GM19372 (cell line): ENCODE data around the gene CACNG3.
"Not testable (repeated sequence)": the region's sequence is repeated elsewhere in the genome, so short reads cannot be mapped to it uniquely, and the experiment has no call there.

Experiments
- ATAC-seq: cut with Tn5 transposase; IDR thresholded peaks from one replicate; pipeline ENCODE4 v1.9.1; 2021; ENCODE audit warnings: mild to moderate bottlenecking, low read depth, moderate library complexity; ENCODE audit not compliant: unreplicated experiment

The CACNG3 gene

DNA sequence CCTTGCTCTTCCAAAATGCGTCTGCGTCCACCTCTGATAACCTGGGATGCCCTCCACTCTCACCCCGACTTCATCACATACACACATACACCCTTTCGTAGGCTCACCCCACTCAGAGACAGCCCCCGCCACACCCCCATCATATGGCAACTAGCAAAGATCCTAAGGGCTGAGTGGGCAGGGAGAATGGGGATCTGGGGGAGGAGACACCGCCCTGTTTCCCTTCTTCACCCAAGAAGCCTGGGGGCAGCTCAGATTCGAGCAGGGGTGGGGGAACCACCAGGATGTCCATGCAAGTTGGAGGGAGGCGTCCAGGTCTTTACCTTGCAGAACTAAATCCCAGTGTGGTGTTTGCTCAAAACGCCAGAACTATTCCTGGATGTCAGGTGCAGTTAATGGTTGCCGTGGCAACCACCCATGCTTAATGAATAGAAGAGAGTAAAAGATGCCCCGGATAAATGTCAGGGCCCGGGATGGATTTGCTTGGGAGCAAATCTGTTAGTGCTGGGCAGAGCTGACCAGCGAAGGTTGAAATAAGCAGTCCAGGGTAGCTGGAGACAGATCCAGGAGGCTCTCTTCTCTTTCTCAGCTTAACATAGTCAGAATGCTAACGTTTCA, 72.8 kb downstream of the CACNG3 start:
- ATAC-seq, result no peak

DNA sequence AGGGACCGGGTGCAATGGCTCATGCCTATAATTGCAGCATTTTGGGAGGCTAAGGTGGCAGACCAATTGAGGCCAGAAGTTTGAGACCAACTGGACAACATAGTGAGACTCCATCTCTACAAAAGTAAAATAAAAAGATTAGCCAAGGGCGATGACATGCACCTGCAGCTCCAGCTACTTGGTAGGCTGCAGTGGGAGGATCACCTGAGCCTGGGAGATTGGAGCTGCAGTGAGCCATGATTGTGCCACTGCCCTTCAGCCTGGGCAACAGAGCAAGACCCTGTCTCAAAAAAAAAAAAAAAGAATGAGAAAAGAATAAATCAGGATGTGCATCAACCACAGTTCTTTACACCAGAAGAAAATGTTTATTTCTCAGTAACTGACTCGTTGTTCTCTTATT, 76.0 kb downstream of the CACNG3 start:
- ATAC-seq, result no peak

DNA sequence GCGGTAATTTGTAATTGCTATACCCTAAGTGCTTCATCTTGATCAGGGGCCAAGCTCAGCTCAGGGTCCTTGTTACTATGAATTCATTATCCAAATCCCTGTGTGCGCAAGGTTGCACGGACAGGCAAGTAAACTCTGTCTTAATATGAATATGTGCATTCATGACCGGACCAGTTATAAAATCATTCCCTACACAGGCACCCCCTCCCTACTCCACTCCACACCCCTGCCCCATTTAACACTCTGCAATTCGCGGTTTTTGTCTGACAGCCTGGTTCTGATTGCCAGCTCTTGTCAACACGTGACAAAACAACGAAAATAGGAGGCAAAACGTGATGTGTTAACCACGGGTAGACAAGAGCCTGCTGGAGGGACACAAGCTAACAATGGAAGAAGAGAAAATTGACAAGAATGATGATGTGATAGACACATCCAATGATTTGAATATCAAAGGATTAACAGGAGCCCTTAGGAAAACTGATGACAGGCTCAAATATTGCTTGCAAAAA, 76.5 kb downstream of the CACNG3 start:
- ATAC-seq, result no peak

DNA sequence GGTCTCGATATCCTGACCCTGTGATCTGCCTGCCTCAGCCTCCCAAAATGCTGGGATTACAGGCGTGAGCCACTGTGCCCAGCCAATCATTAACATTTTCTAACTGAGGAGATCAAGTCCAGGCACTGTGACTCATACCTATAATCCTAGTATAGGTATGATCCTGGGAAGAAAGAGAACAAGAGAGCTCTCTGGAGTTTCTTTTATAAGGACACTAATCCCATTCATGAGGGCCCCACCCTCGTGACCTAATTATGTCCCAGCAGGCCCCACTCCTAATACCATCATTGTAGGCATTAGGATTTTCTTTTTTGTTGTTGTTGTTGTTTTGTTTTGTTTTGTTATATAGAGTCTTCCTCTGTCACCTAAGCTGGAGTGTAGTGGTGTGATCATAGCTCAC, 80.4 kb downstream of the CACNG3 start:
- ATAC-seq, result no peak

GRCh38 chr16:24337013-24337412, 80.9 kb downstream of the CACNG3 start:
- ATAC-seq, result no peak

GRCh38 chr16:24343829-24344228, 87.7 kb downstream of the CACNG3 start:
- not testable (repeated sequence) for ATAC-seq

DNA sequence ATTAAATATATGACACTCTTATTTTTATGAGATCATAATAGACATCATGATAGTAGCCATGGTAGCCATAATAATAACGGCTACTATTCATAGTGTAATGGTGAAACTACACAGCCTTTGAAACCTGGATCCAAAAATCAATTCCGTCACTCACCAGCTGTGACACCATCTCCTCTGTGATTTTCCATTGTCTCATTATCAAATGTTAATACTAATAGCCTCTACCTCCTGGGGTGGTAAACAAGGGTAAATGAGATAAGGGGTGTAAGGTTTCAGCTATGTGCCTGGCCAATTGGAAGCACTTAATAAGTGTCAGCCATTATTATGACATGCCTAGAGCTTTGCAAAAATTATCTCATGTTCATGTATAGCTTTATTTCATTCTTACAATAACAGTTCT, 88.6 kb downstream of the CACNG3 start:
- ATAC-seq, result no peak

GRCh38 chr16:24345704-24346103, 89.6 kb downstream of the CACNG3 start:
- ATAC-seq, result no peak

GRCh38 chr16:24346734-24347133, 90.6 kb downstream of the CACNG3 start:
- ATAC-seq, result no peak

- ATAC-seq, result no peak
Observed at GRCh38 chr16:24347556-24347955, 91.4 kb downstream of the CACNG3 start.

DNA sequence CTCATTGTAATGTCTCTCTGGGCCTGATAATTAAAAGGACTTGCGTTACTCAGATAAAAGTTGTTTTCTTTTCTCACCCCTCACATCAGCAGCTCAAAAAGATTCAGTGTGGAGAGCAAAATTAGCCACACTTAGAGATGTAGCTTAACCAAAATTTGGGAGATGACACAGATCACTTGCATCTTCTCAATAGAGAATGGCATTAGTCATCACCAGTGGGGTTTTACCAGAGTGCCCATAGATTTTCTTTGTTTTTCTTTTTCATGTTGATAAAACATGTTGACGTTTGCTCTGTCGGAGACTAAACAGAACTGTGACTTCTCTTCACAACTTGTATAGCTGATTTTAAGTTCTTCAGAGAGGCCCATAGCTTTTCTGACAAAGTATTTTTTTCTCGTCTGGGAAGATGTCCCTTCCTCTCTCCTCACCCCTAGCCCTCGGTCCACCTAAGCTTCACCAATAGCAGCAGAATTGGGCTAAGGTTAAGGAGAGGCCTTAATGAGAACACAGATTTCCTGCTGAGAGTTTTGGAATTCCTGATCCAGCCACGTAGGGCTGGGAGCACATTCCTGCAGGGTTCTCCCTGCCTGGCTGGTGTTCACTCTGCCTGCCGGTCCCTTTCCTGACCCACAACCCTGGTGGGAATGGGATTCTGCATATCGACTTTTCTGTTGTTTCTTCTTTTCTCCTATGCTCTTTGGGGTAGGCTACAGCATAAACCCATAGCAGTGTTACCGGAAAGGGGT, 92.6 kb downstream of the CACNG3 start:
- no peak for ATAC-seq

DNA sequence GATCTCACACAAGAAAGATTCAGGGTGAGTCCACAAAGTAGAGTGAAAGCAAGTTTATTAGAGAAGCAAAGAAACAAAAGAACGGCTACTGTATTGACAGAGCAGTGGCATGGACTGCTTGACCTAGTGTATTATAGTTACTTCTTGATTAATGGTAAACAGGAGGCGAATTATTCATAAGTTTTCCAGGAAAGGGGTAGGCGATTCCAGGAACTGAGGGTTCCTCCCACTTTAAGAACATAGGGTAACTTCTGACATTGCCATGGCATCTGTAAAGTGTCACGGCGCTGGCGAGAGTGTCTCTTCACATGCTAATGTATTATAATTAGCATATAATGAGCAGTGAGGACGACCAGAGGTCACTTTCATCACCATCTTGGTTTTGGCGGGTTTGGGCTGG, 93.2 kb downstream of the CACNG3 start:
- ATAC-seq, result no peak

- no peak for ATAC-seq
Observed at GRCh38 chr16:24352746-24353145, 96.6 kb downstream of the CACNG3 start.

DNA sequence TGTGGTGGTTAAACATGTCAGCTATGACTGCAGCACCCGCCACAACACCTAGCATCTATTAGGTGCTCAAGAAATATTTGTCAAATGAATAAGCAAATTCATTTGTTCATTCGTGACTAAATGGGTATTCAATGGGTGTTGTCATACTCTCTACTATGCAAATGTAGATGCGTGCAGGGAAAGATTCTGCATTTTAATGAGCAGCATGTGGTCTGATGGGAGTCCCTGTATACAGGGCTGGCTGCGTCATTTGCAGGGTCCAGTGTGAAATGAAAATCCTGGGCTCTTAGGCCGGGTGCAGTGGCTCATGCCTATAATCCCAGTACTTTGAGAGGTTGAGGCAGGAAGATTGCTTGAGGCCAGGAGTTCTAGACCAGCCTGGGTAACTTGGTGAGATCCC, 97.5 kb downstream of the CACNG3 start:
- ATAC-seq, result no peak

DNA sequence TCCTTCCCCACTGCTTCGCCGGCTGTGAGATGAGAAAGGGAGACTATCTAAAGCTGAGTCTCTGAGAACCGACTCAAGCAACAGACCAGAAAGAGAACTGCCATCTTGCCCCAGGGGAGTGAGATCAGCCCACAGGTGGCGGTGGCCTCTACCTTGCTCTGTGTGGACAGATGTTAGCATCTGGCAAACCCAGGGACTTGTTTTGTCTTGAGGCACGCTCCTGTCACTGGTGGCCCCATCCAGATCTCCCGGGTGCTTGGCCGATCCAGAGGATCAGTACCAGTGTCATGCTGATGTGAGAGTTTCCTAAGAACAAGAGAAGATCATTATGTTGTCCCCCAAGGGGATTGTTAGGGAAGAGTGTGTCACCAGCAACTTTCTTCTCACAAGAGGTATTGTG, 101.4 kb downstream of the CACNG3 start:
- no peak for ATAC-seq

- no peak for ATAC-seq
Observed at GRCh38 chr16:24358117-24358516, 102.0 kb downstream of the CACNG3 start.

DNA sequence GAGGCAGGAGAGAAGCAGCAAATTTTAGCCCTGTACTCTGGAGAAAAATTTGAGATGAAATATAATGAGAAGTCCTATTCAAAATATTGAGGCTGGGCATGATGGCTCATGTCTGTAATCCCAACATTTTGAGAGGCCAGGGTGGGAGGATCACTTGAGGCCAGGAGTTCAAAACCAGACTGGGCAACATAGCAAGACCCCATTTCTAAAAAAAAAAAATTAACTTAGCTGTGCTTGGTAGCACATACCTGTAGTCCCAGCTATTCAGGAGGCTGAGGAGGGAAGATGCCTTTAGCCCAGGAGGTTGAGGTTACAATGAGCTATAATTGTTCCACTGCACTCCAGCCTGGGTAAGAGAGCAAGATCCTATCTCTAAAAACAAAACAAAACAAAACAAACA, 103.4 kb downstream of the CACNG3 start:
- no peak for ATAC-seq

GRCh38 chr16:24360936-24361335, 104.8 kb downstream of the CACNG3 start:
- no peak for ATAC-seq

- no peak for ATAC-seq
Observed at GRCh38 chr16:24364596-24364995, 108.5 kb downstream of the CACNG3 start.

- no peak for ATAC-seq
Observed at GRCh38 chr16:24367186-24367710, 111.1 kb downstream of the CACNG3 start.

GRCh38 chr16:24372824-24373223, 116.7 kb downstream of the CACNG3 start:
- no peak for ATAC-seq

DNA sequence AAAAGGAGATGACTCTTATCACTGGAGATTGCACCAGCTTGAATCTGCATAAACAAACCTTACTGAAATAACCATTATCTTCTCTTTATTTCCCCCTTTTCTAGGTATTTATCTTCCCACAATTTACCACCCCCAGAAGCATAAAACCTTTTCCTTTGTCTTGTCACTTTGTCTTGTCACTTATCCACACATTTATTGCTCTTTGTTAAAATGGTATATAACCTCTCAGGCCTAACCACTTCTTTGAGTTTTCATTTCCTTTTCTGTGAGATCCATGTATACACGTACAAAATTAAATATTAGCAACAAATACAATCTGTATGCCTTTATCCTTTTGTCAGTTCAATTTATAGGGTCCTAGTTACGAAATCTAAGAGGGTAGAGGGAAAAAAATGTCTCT, 122.9 kb downstream of the CACNG3 start:
- no peak for ATAC-seq
